C4-2B (cell line): ENCODE measurements around the gene SERTAD3.

Source experiments
- H3K27ac ChIP-seq: fragments of 450-650 bp; 2 replicates; pipeline ENCODE4 v1.5.1; 2017
- ZFX ChIP-seq: fragments of 450-650 bp; IDR thresholded peaks from 2 replicates; pipeline ENCODE4 v1.6.1; 2017
- TF ChIP-seq, protein P1 (sequence below): fragments of 450-650 bp; conservative IDR thresholded peaks from 2 replicates; pipeline ENCODE4 v1.5.1; 2017; ENCODE audit warnings: mild to moderate bottlenecking

SERTAD3 gene

DNA sequence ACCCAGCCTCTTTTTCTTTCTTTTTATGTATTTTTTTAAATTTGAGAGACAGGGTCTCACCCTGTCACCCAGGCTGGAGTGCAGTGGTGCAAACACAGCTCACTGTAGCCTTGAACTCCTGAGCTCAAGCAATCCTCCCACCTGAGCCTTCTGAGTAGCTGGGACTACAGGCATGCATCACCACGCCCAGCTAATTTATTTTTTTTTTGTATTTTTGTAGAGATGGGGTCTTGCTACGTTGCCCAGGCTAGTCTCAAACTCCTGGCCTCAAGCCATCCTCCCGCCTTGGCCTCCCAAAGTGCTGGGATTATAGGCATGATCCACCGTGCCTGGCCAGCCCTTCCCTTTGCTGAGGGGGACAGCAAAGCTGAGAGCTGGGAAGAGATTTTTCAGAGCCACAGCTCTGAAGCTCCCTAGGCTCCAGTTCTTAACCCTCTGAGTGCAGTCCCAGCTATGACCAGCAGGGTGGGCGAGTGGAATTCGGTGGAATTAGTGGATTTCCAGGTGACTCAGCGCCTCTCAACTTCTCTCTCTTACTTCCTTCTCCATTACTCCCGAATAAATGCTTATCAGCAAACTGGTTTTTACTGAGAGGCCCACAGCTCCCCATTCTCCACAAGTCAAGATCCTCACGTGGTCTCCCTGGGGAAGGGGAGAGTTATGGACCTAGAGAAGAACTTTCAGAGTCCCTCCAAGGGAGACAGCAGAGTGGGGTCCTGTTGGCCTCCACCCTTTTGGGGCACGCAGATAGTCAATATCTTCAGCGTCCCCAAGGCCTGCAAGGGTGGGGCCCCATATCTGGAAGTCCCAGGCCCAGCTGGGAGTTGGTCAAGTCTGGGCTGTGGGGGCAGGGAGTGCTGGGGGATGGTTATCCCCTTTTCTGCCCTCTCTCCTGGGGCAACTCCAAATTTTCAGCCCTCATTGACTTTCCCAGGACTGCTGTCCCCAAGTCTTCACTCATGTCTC is 20.2 kb upstream of the SERTAD3 start:
- TF ChIP-seq, protein P1, sequence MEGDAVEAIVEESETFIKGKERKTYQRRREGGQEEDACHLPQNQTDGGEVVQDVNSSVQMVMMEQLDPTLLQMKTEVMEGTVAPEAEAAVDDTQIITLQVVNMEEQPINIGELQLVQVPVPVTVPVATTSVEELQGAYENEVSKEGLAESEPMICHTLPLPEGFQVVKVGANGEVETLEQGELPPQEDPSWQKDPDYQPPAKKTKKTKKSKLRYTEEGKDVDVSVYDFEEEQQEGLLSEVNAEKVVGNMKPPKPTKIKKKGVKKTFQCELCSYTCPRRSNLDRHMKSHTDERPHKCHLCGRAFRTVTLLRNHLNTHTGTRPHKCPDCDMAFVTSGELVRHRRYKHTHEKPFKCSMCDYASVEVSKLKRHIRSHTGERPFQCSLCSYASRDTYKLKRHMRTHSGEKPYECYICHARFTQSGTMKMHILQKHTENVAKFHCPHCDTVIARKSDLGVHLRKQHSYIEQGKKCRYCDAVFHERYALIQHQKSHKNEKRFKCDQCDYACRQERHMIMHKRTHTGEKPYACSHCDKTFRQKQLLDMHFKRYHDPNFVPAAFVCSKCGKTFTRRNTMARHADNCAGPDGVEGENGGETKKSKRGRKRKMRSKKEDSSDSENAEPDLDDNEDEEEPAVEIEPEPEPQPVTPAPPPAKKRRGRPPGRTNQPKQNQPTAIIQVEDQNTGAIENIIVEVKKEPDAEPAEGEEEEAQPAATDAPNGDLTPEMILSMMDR = peak; percentile 86
- TF ChIP-seq ZFX = no peak
- H3K27ac ChIP-seq = peak overlapping the region; percentile 90

DNA sequence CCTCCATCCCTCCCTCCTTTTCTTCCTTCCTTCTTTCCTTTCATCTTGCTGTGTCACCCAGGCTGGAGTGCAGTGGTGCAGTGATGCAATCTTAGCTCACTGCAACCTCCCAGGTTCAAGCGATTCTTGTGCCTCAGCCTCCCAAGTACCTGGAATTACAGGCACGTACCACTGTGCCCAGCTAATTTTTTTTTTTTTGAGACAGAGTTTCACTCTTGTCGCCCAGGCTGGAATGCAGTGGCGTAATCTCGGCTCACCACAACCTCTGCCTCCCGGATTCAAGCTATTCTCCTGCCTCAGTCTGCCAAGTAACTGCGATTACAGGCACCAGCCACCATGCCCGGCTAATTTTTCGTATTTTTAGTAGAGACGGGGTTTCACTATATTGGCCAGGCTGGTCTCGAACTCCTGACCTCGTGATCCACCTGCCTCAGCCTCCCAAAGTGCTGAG is 19.5 kb upstream of the SERTAD3 start:
- peak overlapping the region; percentile 90 for H3K27ac ChIP-seq

DNA sequence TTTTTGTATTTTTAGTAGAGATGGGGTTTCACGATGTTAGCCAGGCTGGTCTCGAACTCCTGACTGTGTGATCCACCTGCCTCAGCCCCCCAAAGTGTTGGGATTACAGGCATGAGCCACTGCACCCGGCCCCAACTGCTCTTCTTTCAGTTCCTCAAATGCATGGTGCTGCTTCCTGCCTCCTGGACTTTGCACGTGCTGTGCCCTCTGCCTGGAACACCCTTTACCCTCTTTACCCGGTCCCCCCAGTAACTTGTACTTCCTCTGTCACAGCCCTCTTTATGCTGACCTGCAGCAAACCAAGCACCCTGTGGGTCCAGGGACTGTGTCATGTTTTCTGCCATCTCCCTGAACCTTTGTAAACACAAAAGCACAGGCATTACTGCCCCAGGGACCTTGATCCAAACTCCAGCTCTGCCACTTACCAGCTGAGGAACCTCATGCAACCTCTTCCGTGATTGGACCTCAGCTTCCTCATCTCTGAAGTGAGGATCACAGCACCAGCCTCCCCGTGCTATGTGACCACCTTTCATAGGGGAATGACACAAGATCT is 17.6 kb upstream of the SERTAD3 start:
- TF ChIP-seq ZFX = no peak
- TF ChIP-seq, protein P1 = no peak
- H3K27ac ChIP-seq = peak overlapping the region; percentile 90

DNA sequence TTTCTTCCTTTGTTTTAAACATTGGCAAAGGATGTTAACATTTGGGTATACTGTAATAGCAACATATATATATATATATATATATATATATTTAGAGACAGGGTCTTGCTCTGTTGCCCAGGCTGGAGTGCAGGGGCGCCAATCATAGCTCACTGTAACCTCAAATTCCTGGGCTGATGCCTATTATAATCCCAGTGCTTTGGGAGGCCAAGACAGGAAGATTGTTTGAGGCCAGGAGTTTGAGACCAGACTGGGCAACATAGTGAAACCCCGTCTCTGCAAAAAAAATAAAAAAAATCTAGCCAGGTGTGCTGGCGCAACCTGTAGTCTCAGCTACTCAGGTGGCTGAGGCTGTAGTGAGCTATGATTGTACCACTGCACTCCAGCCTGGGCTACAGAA is 16.1 kb upstream of the SERTAD3 start:
- H3K27ac ChIP-seq = no peak overlapping the region
- TF ChIP-seq, protein P1 = no peak
- no peak for TF ChIP-seq ZFX

DNA sequence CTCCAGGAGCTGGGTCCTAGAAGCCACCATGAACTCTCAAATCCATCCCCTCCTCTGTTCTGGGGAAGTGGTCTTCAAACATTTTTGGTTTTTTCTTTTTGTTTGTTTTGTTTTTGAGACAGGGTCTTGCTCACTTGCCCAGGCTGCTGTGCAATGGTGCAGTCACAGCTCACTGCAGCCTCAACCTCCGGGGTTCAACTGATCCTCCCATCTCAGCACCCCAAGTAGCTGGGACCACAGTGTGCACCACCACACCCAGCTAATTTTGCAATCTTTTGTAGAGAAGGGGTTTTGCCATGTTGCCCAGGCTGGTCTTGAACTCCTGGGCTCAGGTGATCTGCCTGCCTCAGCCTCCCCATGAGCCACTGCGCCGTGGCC is 14.5 kb upstream of the SERTAD3 start:
- H3K27ac ChIP-seq = no peak overlapping the region

DNA sequence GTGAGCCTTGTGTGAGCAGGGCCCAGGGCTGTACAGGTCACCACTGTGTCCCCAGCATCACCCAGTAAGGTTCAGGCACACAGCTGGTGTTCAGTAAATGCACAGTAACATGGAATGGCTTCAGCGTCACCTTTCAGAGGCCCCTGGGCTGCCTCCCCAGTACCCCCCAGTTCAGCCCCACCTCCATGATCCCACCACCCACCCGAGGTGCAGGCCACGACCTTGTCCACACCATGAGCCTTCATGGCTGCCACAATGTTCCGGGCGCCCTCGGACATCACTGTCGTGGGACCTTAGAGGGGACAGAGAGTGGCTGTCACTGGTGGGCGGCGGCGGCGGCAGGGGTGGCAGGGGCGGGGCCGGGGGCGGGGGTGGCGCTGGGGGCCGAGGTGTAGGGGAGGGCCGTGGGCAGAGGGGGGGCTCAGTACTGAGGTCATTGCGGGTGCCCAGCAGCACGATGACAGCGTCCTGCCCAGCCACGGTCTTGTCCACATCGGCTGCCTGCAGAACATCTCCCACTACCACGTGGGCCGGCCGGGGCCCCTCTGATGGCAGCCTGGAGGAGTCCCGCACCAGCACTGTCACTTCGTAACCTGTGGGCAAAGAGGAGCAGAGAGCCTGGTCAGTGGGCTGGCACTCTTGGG is 13.9 kb upstream of the SERTAD3 start:
- TF ChIP-seq, protein P1 = no peak
- TF ChIP-seq ZFX = no peak
- no peak overlapping the region for H3K27ac ChIP-seq

More for the DNA sequence above, 14.5 kb upstream of the SERTAD3 start:
- TF ChIP-seq ZFX = no peak
- TF ChIP-seq, protein P1 = no peak

DNA sequence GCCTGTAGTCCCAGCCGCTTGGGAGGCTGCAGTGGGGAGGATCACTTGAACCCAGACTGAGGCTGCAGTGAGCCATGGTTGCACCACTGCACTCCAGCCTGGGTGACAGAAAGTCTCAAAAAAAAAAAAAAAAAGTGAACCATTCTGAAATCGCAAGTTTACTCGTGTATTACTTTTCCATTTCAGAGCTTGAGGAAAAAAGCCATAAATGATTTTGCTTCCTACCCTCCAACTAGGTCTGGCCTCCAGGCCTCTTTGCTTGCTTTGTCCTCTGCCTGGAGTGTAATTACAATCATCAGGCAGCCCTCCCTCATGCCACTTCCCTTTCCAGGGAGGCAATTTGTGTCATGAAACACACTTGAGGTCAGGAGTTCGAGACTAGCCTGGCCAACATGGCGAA is 12.9 kb upstream of the SERTAD3 start:
- H3K27ac ChIP-seq = no peak overlapping the region
- no peak for TF ChIP-seq ZFX
- TF ChIP-seq, protein P1 = no peak

DNA sequence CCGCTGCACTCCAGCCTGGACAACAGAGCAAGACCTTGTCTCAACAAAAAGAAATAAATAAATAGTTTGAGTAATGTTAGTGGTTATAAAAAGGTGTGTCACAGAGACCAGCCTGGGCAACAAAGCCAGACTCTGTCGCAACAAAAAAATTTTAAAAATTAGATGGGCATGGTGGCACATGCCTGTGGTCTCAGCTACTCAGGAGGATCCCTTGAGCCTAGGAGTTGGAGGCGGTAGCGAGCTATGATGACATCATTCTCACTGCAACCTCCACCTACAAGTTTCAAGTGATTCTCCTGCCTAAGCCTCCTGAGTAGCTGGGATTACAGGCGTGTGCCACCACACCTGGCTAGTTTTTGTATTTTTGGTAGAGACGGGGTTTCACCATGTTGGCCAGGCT is 9.8 kb upstream of the SERTAD3 start:
- H3K27ac ChIP-seq = peak overlapping the region; percentile 36
